Measurements from ENCODE around the gene FLOT1. TPM values are rescaled to one million over a fixed set of nuclear protein-coding genes. Genes with fewer than 3 reads are reported as not detected.

Gene FLOT1
- total and polyA plus RNA-seq, 2 of the 13 experiments (the other 11 are each of a cell fraction or from before 2014, with no cell fraction given): 82.3 to 130 TPM

GRCh38 chr6:30743099-30744053 lies 889 bp upstream of the FLOT1 start (continued):
- TF ChIP-seq ZNF180 (CRISPR knock-in tag; IDR thresholded peaks at IDR 0.05; ENCODE audit: borderline replicate concordance, low read depth) (0 out of 2 replicates have a peak, but pooled peaks have one; percentile 18), STAT5B (CRISPR knock-in tag; IDR thresholded peaks at IDR 0.05) (no peak), ZNF770 (CRISPR knock-in tag; IDR thresholded peaks at IDR 0.05) (no peak), ZNF710 (CRISPR knock-in tag; IDR thresholded peaks at IDR 0.05; ENCODE audit: borderline replicate concordance) (no peak), NR2F1 (CRISPR knock-in tag; IDR thresholded peaks at IDR 0.05) (no peak), UBTF (CRISPR knock-in tag; IDR thresholded peaks at IDR 0.05) (no peak), CHD2 (IDR thresholded peaks at IDR 0.05; ENCODE audit: low read depth, low read length) (no peak), ZBTB7B (CRISPR knock-in tag; IDR thresholded peaks at IDR 0.05) (no peak), TRIM24 (CRISPR knock-in tag; IDR thresholded peaks at IDR 0.05) (no peak), MIXL1 (CRISPR knock-in tag; IDR thresholded peaks at IDR 0.05) (no peak), JUNB (CRISPR knock-in tag; IDR thresholded peaks at IDR 0.05; ENCODE audit: borderline replicate concordance) (peak; percentile 51), CREB3 (CRISPR knock-in tag; IDR thresholded peaks at IDR 0.05) (no peak), SAP130 (CRISPR knock-in tag; IDR thresholded peaks at IDR 0.05; ENCODE audit: low read depth) (no peak; the same call in none of the 2 replicates), FLYWCH1 (CRISPR knock-in tag; IDR thresholded peaks at IDR 0.05) (no peak; the same call in none of the 2 replicates), ZNF784 (CRISPR knock-in tag; IDR thresholded peaks at IDR 0.05; ENCODE audit: borderline replicate concordance) (no peak), CREBL2 (CRISPR knock-in tag; IDR thresholded peaks at IDR 0.05; ENCODE audit: borderline replicate concordance) (no peak), ATF7 (IDR thresholded peaks at IDR 0.05) (no peak), ATF7 (CRISPR knock-in tag; IDR thresholded peaks at IDR 0.05) (0 out of 2 replicates have a peak, but pooled peaks have one; percentile 13), ELF3 (CRISPR knock-in tag; IDR thresholded peaks at IDR 0.05) (no peak), HOXA5 (CRISPR knock-in tag; IDR thresholded peaks at IDR 0.05) (no peak; the same call in 1 of the 2 replicates)
